Measurements from ENCODE around the gene PHLDB3. TPM values are rescaled to one million over a fixed set of nuclear protein-coding genes. Genes with fewer than 3 reads are reported as not detected.

Gene PHLDB3
- total RNA-seq, 1 experiment from 2014 or later = 36.7 TPM

- Histone ChIP-seq H3K36me3 (ENCODE audit: low read depth) (0 out of 2 replicates have a peak, but pooled peaks cover 2% of the 10 kb centered on the region), H3K4me2 (peak overlapping the region; percentile 87; the same call in 1 of the 2 replicates), H3F3A (ENCODE audit: insufficient read depth, low read depth) (peaks cover 65% of the 10 kb centered on the region), H2AFZ (no peak overlapping the region), H3K27ac (no peak overlapping the region), H3K4me3 (no peak overlapping the region), H3K9me3 (ENCODE audit: insufficient read depth, low read depth) (no peaks in the 10 kb centered on the region), H3K27me3 (ENCODE audit: insufficient read depth, low read depth) (no peaks in the 10 kb centered on the region), H3K4me1 (replicated peaks; ENCODE audit: insufficient read depth) (peaks cover 57% of the 10 kb centered on the region), H3K79me2 (ENCODE audit: low read depth) (peaks cover 38% of the 10 kb centered on the region), H4K20me1 (ENCODE audit: insufficient read depth) (no peaks in the 10 kb centered on the region), H3K9me2 (ENCODE audit: insufficient read depth) (no peaks in the 10 kb centered on the region)
- intact Hi-C loops (cut with micrococcal nuclease; ENCODE audit: unreplicated experiment) = loop anchor here (5.0 kb wide), 1 partner anchor 49 kb away; the partner anchor contains the start of genes PINLYP and XRCC1
- CTCF ChIA-PET = interaction anchor here (0.6 to 0.7 kb wide), 4 partner anchors 9 to 123 kb away, joined by 3 to 9 read pairs (median 4); no protein-coding TSS in a partner anchor
- DNase-seq = no peak
- no TSS peak for BruUV-seq (replicated peaks)
- no peak for TF ChIP-seq EZH2 (IDR thresholded peaks at IDR 0.05; ENCODE audit: low read depth)
- no peak for TF ChIP-seq CTCF (conservative IDR thresholded peaks at IDR 0.05)
- POLR2A ChIA-PET (ENCODE audit: unreplicated experiment) = interaction anchor here (0.6 kb wide), 3 partner anchors 9 to 219 kb away, joined by 3 to 6 read pairs (median 4); partner anchors contain the start of gene IRGQ
These were observed 23.5 kb upstream of the PHLDB3 start for GRCh38 chr19:43527860-43528622.

DNA sequence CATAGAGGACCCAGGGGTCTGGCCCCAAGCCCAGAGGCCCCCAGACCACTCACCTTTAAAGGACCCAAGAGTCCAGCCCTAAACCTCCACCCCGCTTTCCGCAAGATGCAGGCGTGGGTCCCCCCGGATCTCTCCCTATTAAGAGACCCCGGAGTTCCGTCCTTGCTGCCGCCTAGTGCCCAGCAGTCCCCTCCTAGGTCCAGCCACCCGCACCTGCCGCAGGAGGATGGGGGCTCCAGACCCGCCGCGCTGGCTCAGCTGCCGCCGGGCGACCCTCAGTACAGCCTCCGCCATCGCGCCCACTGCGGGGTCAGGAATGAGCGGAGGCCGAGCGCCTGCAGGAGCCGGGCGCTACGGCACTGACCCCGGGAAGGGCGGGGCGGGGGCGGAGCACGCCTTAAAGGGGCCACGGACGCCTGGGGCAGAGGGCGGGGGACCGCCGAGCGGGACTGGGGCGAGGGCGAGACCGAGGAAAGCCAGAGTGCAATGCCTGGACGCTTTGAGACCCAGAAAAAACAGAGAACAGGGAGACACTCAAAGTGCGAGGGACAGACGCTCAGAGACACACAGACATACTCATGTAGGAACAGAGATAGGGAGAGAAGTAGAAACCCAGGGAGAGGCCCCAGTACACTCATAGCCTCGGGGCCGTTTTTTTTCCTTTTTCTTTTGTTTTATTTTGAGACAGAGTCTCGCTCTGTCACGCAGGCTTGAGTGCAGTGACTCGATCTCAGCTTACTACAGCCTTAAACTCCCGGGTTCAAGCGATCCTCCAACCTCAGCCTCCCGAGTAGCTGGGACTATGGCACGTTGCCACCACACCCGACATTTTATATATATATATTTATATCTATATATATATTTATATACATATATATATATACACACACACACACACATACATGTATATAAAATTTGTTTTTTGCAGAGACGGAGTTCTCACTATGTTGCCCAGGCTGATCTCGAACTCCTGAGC, 22.6 kb upstream of the PHLDB3 start, which contains the start of gene ETHE1:
ETHE1 (minus strand) TSS at position 318 of the 976 bp plus-strand sequence; CDS start at position 294, 24 bp downstream.
- DNase-seq = peak; percentile 37 to 81
- H3K36me3 ChIP-seq (ENCODE audit: low read depth) = 0 out of 2 replicates have a peak, but pooled peaks cover 7% of the 10 kb centered on the region
- ChIA-PET CTCF (interaction anchor here (0.6 to 0.7 kb wide), 3 partner anchors 25 to 123 kb away, joined by 3 to 9 read pairs (median 4); no protein-coding TSS in a partner anchor), POLR2A (ENCODE audit: unreplicated experiment) (interaction anchor here (0.6 kb wide), 1 partner anchor 218 kb away, joined by 3 read pairs; no protein-coding TSS in a partner anchor)
- H3K9me2 ChIP-seq (ENCODE audit: insufficient read depth) = no peaks in the 10 kb centered on the region
- intact Hi-C loops (cut with micrococcal nuclease; ENCODE audit: unreplicated experiment) = loop anchor here (5.0 kb wide), 1 partner anchor 50 kb away; the partner anchor contains the start of genes PINLYP and XRCC1
- H3K9me3 ChIP-seq (ENCODE audit: insufficient read depth, low read depth) = no peaks in the 10 kb centered on the region
- H3K27me3 ChIP-seq (ENCODE audit: insufficient read depth, low read depth) = no peaks in the 10 kb centered on the region
- peaks cover 56% of the 10 kb centered on the region for H3F3A ChIP-seq (ENCODE audit: insufficient read depth, low read depth)
- no TSS peak for BruUV-seq (replicated peaks)
- H3K27ac ChIP-seq = peak within 1 kb of the TSS; percentile 46
- H2AFZ ChIP-seq = peak within 1 kb of the TSS; percentile 93
- H3K4me3 ChIP-seq = peak within 1 kb of the TSS; percentile 97
- no peaks in the 10 kb centered on the region for H4K20me1 ChIP-seq (ENCODE audit: insufficient read depth)
- H3K4me2 ChIP-seq = peak within 1 kb of the TSS; percentile 87
- peaks cover 45% of the 10 kb centered on the region for H3K79me2 ChIP-seq (ENCODE audit: low read depth)
- TF ChIP-seq EZH2 (IDR thresholded peaks at IDR 0.05; ENCODE audit: low read depth) = no peak
- no peak for TF ChIP-seq CTCF (conservative IDR thresholded peaks at IDR 0.05)
- peaks cover 59% of the 10 kb centered on the region for H3K4me1 ChIP-seq (replicated peaks; ENCODE audit: insufficient read depth)
